Hepatocyte (in vitro differentiated cells): Measurements from ENCODE around the gene CYSRT1. TPM values are rescaled to one million over a fixed set of nuclear protein-coding genes. Genes with fewer than 3 reads are reported as not detected.

ENCODE experiments used
- DNase-seq: peaks from one replicate; pipeline ENCODE4 v3.0.0-alpha.2; 2016; ENCODE audit warnings: low spot score
- H2AFZ ChIP-seq: fragments of 200-600 bp; sonication (generic); 2 replicates; pipeline ENCODE4 v1.6.0; 2016; ENCODE audit warnings: antibody characterized with exemption, mild to moderate bottlenecking
- H3K27ac ChIP-seq: fragments of 200-600 bp; sonication (generic); 2 replicates; pipeline ENCODE4 v1.5.1; 2016; ENCODE audit warnings: mild to moderate bottlenecking
- H3K27me3 ChIP-seq: fragments of 200-600 bp; sonication (generic); 2 replicates; pipeline ENCODE4 v1.6.1; 2016
- H3K36me3 ChIP-seq: fragments of 200-600 bp; sonication (generic); replicated peaks from 2 replicates; pipeline ENCODE4 v1.5.1; 2016; ENCODE audit warnings: low read depth; ENCODE audit not compliant: insufficient read depth
- H3K4me1 ChIP-seq: fragments of 200-600 bp; sonication (generic); 2 replicates; pipeline ENCODE4 v1.5.1; 2016; ENCODE audit warnings: mild to moderate bottlenecking, moderate library complexity; ENCODE audit not compliant: insufficient read depth
- H3K4me2 ChIP-seq: fragments of 200-600 bp; sonication (generic); 2 replicates; pipeline ENCODE4 v1.6.0; 2016
- H3K4me3 ChIP-seq: fragments of 200-600 bp; sonication (generic); 2 replicates; pipeline ENCODE4 v1.5.1; 2016; ENCODE audit warnings: mild to moderate bottlenecking
- H3K79me2 ChIP-seq: fragments of 200-600 bp; sonication (generic); 2 replicates; pipeline ENCODE4 v1.6.0; 2017; ENCODE audit warnings: mild to moderate bottlenecking
- H3K9me2 ChIP-seq: fragments of 200-600 bp; sonication (generic); replicated peaks from 2 replicates; pipeline ENCODE4 v1.6.0; 2017; ENCODE audit warnings: mild to moderate bottlenecking; ENCODE audit not compliant: insufficient read depth
- H3K9me3 ChIP-seq: fragments of 200-600 bp; sonication (generic); 2 replicates; pipeline ENCODE4 v1.5.1; 2016; ENCODE audit warnings: low read depth, mild to moderate bottlenecking
- H4K20me1 ChIP-seq: fragments of 200-600 bp; sonication (generic); 2 replicates; pipeline ENCODE4 v1.6.0; 2016; ENCODE audit warnings: mild to moderate bottlenecking; ENCODE audit not compliant: insufficient read depth, poor library complexity, severe bottlenecking
- EZH2 ChIP-seq: fragments of 200-600 bp; sonication (generic); IDR thresholded peaks from 2 replicates; pipeline ENCODE4 v1.6.1; 2016; ENCODE audit warnings: antibody characterized with exemption, mild to moderate bottlenecking, borderline replicate concordance
- EZH2phosphoT487 ChIP-seq: fragments of 200-600 bp; sonication (generic); IDR thresholded peaks from one replicate; pipeline ENCODE4 v1.6.1; 2018; ENCODE audit warnings: antibody characterized with exemption, mild to moderate bottlenecking, low read depth, moderate library complexity; ENCODE audit not compliant: unreplicated experiment, severe bottlenecking
- WGBS: methylation state at CpG from one replicate; pipeline ENCODE4 v1.1.6; 2016; ENCODE audit warnings: low lambda C conversion rate; ENCODE audit errors: missing lambda C conversion rate; 5-methylcytosine and 5-hydroxymethylcytosine counted together
- polyA plus RNA-seq: library from polyadenylated mRNA; unstranded; fragments of >200 nt; fragmentation: Nextera tagmentation; extraction: Ambion mirVana; gene quantifications from 2 replicates; pipeline ENCODE4 v1.2.1, GENCODE V29; 2016
- total RNA-seq: library from RNA; depleted of rRNA; stranded (reverse); fragments of >200 nt; gene quantifications from 2 replicates; pipeline ENCODE4 v1.2.3, GENCODE V29; 2014
- TF ChIP-seq, protein P1 (sequence below): fragments of 200-600 bp; sonication (generic); IDR thresholded peaks from 2 replicates; pipeline ENCODE4 v1.5.1; 2016; ENCODE audit warnings: antibody characterized with exemption, mild to moderate bottlenecking; ENCODE audit not compliant: poor library complexity

CYSRT1 gene
- total and polyA plus RNA-seq, 2 experiments from 2014 or later, result 1.4 to 2.1 TPM

DNA sequence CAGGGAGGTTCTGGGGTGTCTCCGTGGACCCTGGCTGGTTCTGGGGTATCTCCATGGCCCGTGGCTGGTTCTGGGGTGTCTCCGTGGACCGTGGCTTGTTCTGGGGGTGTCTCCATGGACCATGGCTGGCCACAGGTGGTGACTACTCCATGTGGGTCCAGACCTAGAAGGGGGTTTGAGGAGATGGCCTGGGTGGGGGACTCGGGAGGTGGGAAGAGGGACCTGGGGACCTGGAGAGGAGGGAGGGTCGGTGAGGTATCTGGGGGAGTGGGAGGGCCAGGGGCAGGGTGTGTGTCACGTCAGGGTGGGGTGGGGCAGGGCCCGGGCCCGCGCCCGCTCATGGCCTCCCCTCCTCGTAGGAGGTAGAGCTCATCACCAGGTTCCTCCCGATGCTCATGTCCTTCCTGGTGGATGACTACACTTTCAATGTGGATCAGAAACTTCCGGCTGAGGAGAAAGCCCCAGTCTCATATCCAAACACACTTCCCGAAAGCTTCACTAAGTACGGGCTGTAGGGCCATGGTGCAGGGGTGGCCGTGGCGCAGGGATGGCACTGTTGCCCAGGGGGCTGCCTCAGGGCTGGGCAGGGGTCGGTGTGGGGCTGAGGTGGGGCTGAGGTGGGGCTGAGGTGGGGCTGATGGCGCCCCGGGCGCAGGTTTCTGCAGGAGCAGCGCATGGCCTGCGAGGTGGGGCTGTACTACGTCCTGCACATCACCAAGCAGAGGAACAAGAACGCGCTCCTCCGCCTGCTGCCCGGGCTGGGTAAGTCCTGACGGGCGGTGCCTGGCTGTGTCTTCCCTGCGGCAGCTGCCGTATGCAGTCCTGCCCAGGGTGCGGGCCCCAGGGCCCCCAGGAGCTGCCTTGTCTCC is 41.8 kb downstream of the CYSRT1 start:
- H3K4me2 ChIP-seq, result no peak overlapping the region
- H4K20me1 ChIP-seq, result no peaks in the 10 kb centered on the region
- H3K36me3 ChIP-seq, result no peaks in the 10 kb centered on the region
- H3K27me3 ChIP-seq, result no peaks in the 10 kb centered on the region
- no peak for TF ChIP-seq EZH2phosphoT487
- TF ChIP-seq, protein P1, sequence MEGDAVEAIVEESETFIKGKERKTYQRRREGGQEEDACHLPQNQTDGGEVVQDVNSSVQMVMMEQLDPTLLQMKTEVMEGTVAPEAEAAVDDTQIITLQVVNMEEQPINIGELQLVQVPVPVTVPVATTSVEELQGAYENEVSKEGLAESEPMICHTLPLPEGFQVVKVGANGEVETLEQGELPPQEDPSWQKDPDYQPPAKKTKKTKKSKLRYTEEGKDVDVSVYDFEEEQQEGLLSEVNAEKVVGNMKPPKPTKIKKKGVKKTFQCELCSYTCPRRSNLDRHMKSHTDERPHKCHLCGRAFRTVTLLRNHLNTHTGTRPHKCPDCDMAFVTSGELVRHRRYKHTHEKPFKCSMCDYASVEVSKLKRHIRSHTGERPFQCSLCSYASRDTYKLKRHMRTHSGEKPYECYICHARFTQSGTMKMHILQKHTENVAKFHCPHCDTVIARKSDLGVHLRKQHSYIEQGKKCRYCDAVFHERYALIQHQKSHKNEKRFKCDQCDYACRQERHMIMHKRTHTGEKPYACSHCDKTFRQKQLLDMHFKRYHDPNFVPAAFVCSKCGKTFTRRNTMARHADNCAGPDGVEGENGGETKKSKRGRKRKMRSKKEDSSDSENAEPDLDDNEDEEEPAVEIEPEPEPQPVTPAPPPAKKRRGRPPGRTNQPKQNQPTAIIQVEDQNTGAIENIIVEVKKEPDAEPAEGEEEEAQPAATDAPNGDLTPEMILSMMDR, result no peak
- no peak for TF ChIP-seq EZH2
- DNase-seq, result no peak
- WGBS, result 95% methylated on average over 27 of the region's 34 CpGs
- H3K9me2 ChIP-seq, result no peaks in the 10 kb centered on the region
- no peaks in the 10 kb centered on the region for H3K79me2 ChIP-seq
- no peak overlapping the region for H3K27ac ChIP-seq
- H3K4me1 ChIP-seq, result no peaks in the 10 kb centered on the region
- H3K4me3 ChIP-seq, result no peak overlapping the region
- no peak overlapping the region for H2AFZ ChIP-seq
- no peaks in the 10 kb centered on the region for H3K9me3 ChIP-seq

DNA sequence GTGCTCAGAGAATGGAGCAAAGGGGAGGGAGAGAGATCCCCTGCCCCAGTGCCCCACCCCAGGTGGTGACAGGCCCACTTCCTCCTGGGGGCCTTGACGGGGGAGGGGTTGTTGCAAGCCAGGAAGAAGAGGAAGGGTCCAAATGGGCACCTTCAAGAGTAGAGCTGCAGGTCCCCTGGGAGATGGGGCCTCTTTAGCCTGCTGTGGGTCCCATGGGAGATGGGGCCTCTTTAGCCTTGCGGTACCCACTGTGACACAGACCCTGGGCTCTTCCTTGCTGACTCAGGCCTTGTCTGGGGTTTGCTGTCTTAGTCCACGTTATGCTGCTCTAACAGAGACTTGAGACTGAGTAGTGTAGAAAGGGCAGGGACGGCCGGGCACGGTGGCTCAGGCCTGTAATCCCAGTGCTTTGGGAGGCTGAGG is 43.0 kb downstream of the CYSRT1 start:
- WGBS, result 94% methylated on average over 6 of the region's 6 CpGs
- H2AFZ ChIP-seq, result no peak overlapping the region
- H3K4me1 ChIP-seq, result no peaks in the 10 kb centered on the region
- H3K79me2 ChIP-seq, result no peaks in the 10 kb centered on the region
- H3K36me3 ChIP-seq, result no peaks in the 10 kb centered on the region
- no peak overlapping the region for H3K4me2 ChIP-seq
- TF ChIP-seq EZH2phosphoT487 (no peak), EZH2 (no peak)
- TF ChIP-seq, protein P1, result no peak
- DNase-seq, result no peak
- no peaks in the 10 kb centered on the region for H3K9me3 ChIP-seq
- no peaks in the 10 kb centered on the region for H3K27me3 ChIP-seq
- no peak overlapping the region for H3K27ac ChIP-seq
- no peak overlapping the region for H3K4me3 ChIP-seq
- H4K20me1 ChIP-seq, result no peaks in the 10 kb centered on the region
- no peaks in the 10 kb centered on the region for H3K9me2 ChIP-seq

- H3K27ac ChIP-seq, result no peak overlapping the region
- no peaks in the 10 kb centered on the region for H3K9me2 ChIP-seq
- H3K4me3 ChIP-seq, result no peak overlapping the region
- DNase-seq, result no peak
- H3K4me1 ChIP-seq, result no peaks in the 10 kb centered on the region
- TF ChIP-seq EZH2, result no peak
- TF ChIP-seq, protein P1, result no peak
- no peak for TF ChIP-seq EZH2phosphoT487
- no peaks in the 10 kb centered on the region for H3K36me3 ChIP-seq
- no peaks in the 10 kb centered on the region for H3K27me3 ChIP-seq
- no peaks in the 10 kb centered on the region for H3K9me3 ChIP-seq
- H3K4me2 ChIP-seq, result no peak overlapping the region
- no peak overlapping the region for H2AFZ ChIP-seq
- H4K20me1 ChIP-seq, result no peaks in the 10 kb centered on the region
- H3K79me2 ChIP-seq, result no peaks in the 10 kb centered on the region
- WGBS, result 88% methylated on average over 19 of the region's 19 CpGs
Measured at GRCh38 chr9:137268538-137269201, 43.7 kb downstream of the CYSRT1 start.
